Measurements from ENCODE around the gene SERTAD3.

The SERTAD3 gene

GRCh38 chr19:40444825-40445312 lies 734 bp upstream of the SERTAD3 start:
- no peak for DNase-seq
- H3K4me3 ChIP-seq (ENCODE audit: low read depth, low read length) = peak overlapping the region; percentile 98
- no peaks in the 10 kb centered on the region for H3K27me3 ChIP-seq (replicated peaks)
- in situ Hi-C loops (cut with HindIII; ENCODE audit: low pct_ligation_motif_present, low sequenced_read_pairs) = no loop called here
- H3K27ac ChIP-seq = peak overlapping the region; percentile 85
- peak; percentile 48 for TF ChIP-seq CTCF (IDR thresholded peaks at IDR 0.05; ENCODE audit: low read depth, low read length, missing control alignments)
- peaks cover 24% of the 10 kb centered on the region for H3K36me3 ChIP-seq (replicated peaks)

GRCh38 chr19:40443131-40443999 lies 770 bp downstream of the SERTAD3 start:
- peak; percentile 100 for DNase-seq
- in situ Hi-C loops (cut with HindIII; ENCODE audit: low pct_ligation_motif_present, low sequenced_read_pairs) = no loop called here
- no peak for TF ChIP-seq CTCF (IDR thresholded peaks at IDR 0.05; ENCODE audit: low read depth, low read length, missing control alignments)
- Histone ChIP-seq H3K27ac (peak overlapping the region; percentile 85), H3K36me3 (replicated peaks) (peaks cover 24% of the 10 kb centered on the region), H3K27me3 (replicated peaks) (no peaks in the 10 kb centered on the region), H3K4me3 (ENCODE audit: low read depth, low read length) (peak overlapping the region; percentile 98)

DNA sequence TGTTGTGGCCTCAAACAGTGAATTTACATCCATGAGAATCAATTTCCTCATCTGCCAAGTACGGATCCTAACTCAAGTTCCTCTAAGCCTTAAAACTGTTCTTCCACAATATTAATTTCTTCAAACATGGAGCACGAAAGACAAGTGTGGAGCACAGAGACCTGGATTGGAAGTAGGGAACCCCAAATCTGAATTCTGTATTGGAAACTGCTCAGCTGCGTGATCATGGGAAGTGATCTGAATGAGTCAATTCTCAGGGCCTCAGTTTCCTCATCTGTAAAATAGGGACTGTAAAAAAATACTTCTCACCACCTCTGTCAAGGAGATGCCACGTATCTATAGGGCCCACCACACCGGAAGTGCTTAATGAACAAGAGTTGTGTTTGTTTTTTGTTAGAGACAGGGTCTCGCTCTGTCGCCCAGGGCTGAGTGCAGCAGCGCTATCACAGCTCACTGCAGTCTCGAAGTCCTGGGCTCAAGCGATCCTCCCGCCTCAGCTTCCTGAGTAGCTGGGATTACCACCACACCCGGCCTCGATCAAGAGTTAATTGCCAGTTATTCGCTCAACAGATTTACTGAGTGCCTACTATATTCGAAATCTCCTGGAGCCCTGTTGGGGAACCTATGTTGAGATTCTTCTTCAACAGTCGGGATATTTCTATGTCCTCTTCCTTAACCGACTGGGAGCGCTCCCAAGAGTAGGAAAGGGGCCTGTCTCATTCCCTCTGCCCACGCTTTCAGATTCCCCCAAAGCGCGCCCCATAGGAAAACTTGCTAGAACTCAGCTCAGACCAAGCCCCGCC lies 1.6 kb downstream of the SERTAD3 start:
- in situ Hi-C loops (cut with HindIII; ENCODE audit: low pct_ligation_motif_present, low sequenced_read_pairs) = no loop called here
- Histone ChIP-seq H3K4me3 (ENCODE audit: low read depth, low read length) (peak overlapping the region; percentile 57), H3K27ac (peak overlapping the region; percentile 68), H3K36me3 (replicated peaks) (peaks cover 24% of the 10 kb centered on the region), H3K27me3 (replicated peaks) (no peaks in the 10 kb centered on the region)
- DNase-seq = no peak
- no peak for TF ChIP-seq CTCF (IDR thresholded peaks at IDR 0.05; ENCODE audit: low read depth, low read length, missing control alignments)

- Histone ChIP-seq H3K27ac (no peak overlapping the region), H3K27me3 (replicated peaks) (no peaks in the 10 kb centered on the region), H3K36me3 (replicated peaks) (peaks cover 24% of the 10 kb centered on the region), H3K4me3 (ENCODE audit: low read depth, low read length) (no peak overlapping the region)
- in situ Hi-C loops (cut with HindIII; ENCODE audit: low pct_ligation_motif_present, low sequenced_read_pairs) = no loop called here
- DNase-seq = no peak
- no peak for TF ChIP-seq CTCF (IDR thresholded peaks at IDR 0.05; ENCODE audit: low read depth, low read length, missing control alignments)
Observed at GRCh38 chr19:40441719-40442253, 2.3 kb downstream of the SERTAD3 start.

DNA sequence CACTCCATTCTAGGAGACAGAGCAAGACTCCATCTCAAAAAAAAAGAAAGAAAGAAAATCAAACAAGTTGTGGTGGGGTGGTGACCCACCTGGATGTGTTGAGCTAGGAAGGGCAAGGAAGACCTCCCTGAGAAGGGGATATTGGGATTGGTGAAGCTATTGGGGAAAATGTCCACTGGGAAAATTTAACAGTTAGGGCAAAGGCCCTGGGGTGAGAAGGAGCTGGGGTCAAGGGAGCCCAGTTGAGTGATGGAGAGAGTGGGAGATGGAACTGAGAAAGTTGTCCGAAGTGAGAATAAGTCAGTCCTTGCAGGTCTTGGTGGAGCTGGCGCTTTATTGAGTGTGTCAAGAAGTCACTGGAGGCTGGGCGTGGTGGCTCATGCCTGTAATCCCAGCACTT lies 5.9 kb downstream of the SERTAD3 start:
- no peaks in the 10 kb centered on the region for H3K27me3 ChIP-seq (replicated peaks)
- H3K27ac ChIP-seq = no peak overlapping the region
- DNase-seq = no peak
- in situ Hi-C loops (cut with HindIII; ENCODE audit: low pct_ligation_motif_present, low sequenced_read_pairs) = no loop called here
- H3K4me3 ChIP-seq (ENCODE audit: low read depth, low read length) = no peak overlapping the region
- peaks cover 20% of the 10 kb centered on the region for H3K36me3 ChIP-seq (replicated peaks)
- no peak for TF ChIP-seq CTCF (IDR thresholded peaks at IDR 0.05; ENCODE audit: low read depth, low read length, missing control alignments)

Data from brain microvascular endothelial cell (primary cell).